ENCODE data around the gene KRTAP10-12.

DNA sequence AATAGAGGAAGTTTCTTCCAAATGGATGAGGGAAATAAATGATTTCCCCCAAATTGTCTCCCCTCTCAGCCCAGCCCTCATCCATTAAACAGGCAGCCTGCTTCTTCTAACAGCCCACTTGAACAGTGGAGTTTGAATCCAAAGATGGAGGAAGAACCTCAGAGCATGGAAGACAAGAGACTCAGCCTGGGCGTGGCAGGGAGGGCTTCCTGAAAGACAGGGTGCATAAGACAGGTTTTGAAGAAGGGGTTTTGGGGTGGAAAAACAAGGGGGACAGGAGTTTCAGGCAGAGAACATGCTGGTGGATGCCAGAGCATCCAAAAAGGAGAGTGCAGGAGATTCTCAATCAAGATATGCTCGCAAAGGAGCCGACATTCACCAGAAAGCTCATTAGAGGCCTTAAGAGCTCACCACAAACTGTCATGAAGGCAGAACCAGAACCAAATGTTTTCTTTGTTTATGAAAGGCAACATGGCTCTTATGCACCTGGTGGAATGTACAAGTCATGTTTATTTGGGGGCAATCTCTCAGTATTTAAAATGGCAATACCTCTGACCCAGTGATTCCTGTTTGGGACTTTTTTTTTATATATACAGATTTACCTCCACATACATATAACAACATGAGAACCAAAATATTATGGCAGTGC is 40.9 kb downstream of the KRTAP10-12 start:
- TF ChIP-seq, protein P1, sequence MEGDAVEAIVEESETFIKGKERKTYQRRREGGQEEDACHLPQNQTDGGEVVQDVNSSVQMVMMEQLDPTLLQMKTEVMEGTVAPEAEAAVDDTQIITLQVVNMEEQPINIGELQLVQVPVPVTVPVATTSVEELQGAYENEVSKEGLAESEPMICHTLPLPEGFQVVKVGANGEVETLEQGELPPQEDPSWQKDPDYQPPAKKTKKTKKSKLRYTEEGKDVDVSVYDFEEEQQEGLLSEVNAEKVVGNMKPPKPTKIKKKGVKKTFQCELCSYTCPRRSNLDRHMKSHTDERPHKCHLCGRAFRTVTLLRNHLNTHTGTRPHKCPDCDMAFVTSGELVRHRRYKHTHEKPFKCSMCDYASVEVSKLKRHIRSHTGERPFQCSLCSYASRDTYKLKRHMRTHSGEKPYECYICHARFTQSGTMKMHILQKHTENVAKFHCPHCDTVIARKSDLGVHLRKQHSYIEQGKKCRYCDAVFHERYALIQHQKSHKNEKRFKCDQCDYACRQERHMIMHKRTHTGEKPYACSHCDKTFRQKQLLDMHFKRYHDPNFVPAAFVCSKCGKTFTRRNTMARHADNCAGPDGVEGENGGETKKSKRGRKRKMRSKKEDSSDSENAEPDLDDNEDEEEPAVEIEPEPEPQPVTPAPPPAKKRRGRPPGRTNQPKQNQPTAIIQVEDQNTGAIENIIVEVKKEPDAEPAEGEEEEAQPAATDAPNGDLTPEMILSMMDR (IDR thresholded peaks at IDR 0.05), result no peak
- no peak for TF ChIP-seq POLR2A (IDR thresholded peaks at IDR 0.05)
